Uterus (tissue), 4 donors: ENCODE measurements around the gene AHDC1. TPM values are rescaled to one million over a fixed set of nuclear protein-coding genes. Genes with fewer than 3 reads are reported as not detected.
"Not testable (repeated sequence)": the region's sequence is repeated elsewhere in the genome, so short reads cannot be mapped to it uniquely, and the experiment has no call there.

Experiments used
- DNase-seq, 2 donors: peaks; one replicate each; pipeline ENCODE4 v3.0.0-alpha.2; 2019 to 2020
- H3K27ac ChIP-seq, 2 donors: fragments of 200-600 bp; sonication (generic); 1 replicate in 1 of 2; 2 replicates in 1 of 2; pipeline ENCODE4 v1.5.1; 2016 to 2018
- H3K27me3 ChIP-seq, 2 donors: fragments of 200-600 bp; sonication (generic); one replicate each; pipeline ENCODE4 v1.5.1; 2018 to 2019; ENCODE audit warnings: control low read depth in 1 of 2
- H3K36me3 ChIP-seq, 2 donors: fragments of 200-600 bp; sonication (generic); one replicate each; pipeline ENCODE4 v1.5.1; 2019; ENCODE audit warnings: control low read depth in 1 of 2
- H3K4me1 ChIP-seq, 2 donors: fragments of 200-600 bp; sonication (generic); one replicate each; pipeline ENCODE4 v1.5.1; 2018 to 2019; ENCODE audit warnings: control low read depth in 1 of 2
- H3K4me3 ChIP-seq, 2 donors: fragments of 200-600 bp; sonication (generic); 1 replicate in 1 of 2; 2 replicates in 1 of 2; pipeline ENCODE4 v1.5.1; 2018 to 2019; ENCODE audit warnings: mild to moderate bottlenecking in 1 of 2
- H3K9me3 ChIP-seq, 2 donors: fragments of 200-600 bp; sonication (generic); one replicate each; pipeline ENCODE4 v1.5.1; 2019; ENCODE audit warnings: control low read depth in 1 of 2
- CTCF ChIP-seq, 4 experiments: fragments of 200-600 bp in 2 of 4; fragments of 450-650 bp in 2 of 4; sonication (generic) in 2 of 4; IDR thresholded peaks; one replicate each; pipeline ENCODE4 v1.5.1; 2016 to 2019; ENCODE audit warnings: antibody characterized with exemption in 4 of 4, mild to moderate bottlenecking in 2 of 4, moderate library complexity in 1 of 4
- POLR2A ChIP-seq, 2 donors: fragments of 450-650 bp; IDR thresholded peaks; one replicate each; pipeline ENCODE4 v1.6.1; 2016; ENCODE audit warnings: antibody characterized with exemption in 2 of 2, mild to moderate bottlenecking in 1 of 2, moderate library complexity in 1 of 2
- intact Hi-C: fragments of 100-400 bp; cut with DNase I; formaldehyde crosslinking; loops from one replicate; pipeline ENCODE4 v1.15.1; 2023; ENCODE audit warnings: low total_unique reads
- total RNA-seq, 4 donors: library from RNA; depleted of rRNA in 3 of 4; stranded (reverse); fragments of >200 nt in 3 of 4; gene quantifications; one replicate each; pipeline versions ENCODE4 v1.1.0 to v1.2.4, GENCODE V29; 2014 to 2023
- donor health status: DM: yes; HTN: yes; CAD: no.

Gene AHDC1
- total RNA-seq, 4 donors from 2014 or later: 11.2 to 179 (median 50.7) TPM

GRCh38 chr1:27503844-27504587 is 99.9 kb downstream of the AHDC1 start:
- intact Hi-C loops: no loop called here
- Histone ChIP-seq H3K4me3 (no peak overlapping the region), H3K36me3 (no peaks in the 10 kb centered on the region), H3K27me3 (no peaks in the 10 kb centered on the region), H3K27ac (peak overlapping the region; percentile 86 to 93), H3K4me1 (peaks cover 9 to 17% of the 10 kb centered on the region in 2 donors), H3K9me3 (no peaks in the 10 kb centered on the region)
- peak in 1 of 2 donors; percentile 42 for DNase-seq
- no peak for TF ChIP-seq CTCF (IDR thresholded peaks at IDR 0.05)
- no peak for TF ChIP-seq POLR2A (IDR thresholded peaks at IDR 0.05)

- Histone ChIP-seq H3K9me3 (no peaks in the 10 kb centered on the region), H3K4me1 (peaks cover 9 to 17% of the 10 kb centered on the region in 2 donors), H3K4me3 (no peak overlapping the region), H3K27ac (peak overlapping the region; percentile 86 to 93), H3K36me3 (no peaks in the 10 kb centered on the region), H3K27me3 (no peaks in the 10 kb centered on the region)
- TF ChIP-seq POLR2A (IDR thresholded peaks at IDR 0.05) (no peak), CTCF (IDR thresholded peaks at IDR 0.05) (no peak)
- no peak for DNase-seq
- intact Hi-C loops: no loop called here
Observed at GRCh38 chr1:27503033-27503432, 100.9 kb downstream of the AHDC1 start.

- H3K27me3 ChIP-seq, H3K9me3 ChIP-seq, DNase-seq, H3K4me3 ChIP-seq, intact Hi-C loops, H3K36me3 ChIP-seq, H3K27ac ChIP-seq: not testable (repeated sequence)
- H3K4me1 ChIP-seq: peaks cover 9 to 17% of the 10 kb centered on the region in 2 donors
Observed at GRCh38 chr1:27501159-27501558, 102.8 kb downstream of the AHDC1 start.

- intact Hi-C loops: no loop called here
Observed at GRCh38 chr1:27499142-27499541, 104.8 kb downstream of the AHDC1 start.

DNA sequence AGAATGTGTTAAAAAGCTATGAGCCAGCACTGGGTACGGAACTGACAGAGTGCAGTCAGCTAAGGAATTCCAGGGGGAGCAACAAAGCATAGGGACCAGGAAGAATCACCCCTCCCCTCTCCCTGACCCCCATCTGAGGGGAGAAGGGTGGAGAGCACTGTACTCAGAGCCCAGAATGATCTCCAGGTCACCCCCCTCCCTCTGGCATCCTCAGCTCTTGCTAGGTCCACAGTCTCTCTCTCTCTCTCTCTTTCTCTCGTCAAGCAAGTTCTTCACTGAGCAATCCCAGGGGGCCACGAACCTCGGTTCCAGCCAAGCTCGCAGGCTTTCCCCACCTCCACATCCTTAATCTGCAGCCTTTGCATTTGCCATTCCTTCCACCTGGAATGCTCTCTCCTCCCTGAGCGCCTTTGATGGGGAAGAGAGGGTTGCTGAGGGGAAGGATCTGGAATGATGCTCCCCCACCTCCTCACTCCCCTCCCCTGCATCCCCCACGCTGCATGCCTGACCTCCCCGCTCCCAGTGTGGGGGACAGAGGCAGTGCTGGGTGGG is 107.3 kb downstream of the AHDC1 start:
- no peaks in the 10 kb centered on the region for H3K9me3 ChIP-seq
- no peaks in the 10 kb centered on the region for H3K36me3 ChIP-seq
- peak overlapping the region; percentile 66 to 72 for H3K27ac ChIP-seq
- TF ChIP-seq CTCF (IDR thresholded peaks at IDR 0.05): peak; percentile 32 to 68 (median 52)
- no peak for TF ChIP-seq POLR2A (IDR thresholded peaks at IDR 0.05)
- H3K27me3 ChIP-seq: no peaks in the 10 kb centered on the region
- peak; percentile 59 to 72 for DNase-seq
- intact Hi-C loops: loop anchor here (2.0 kb wide), 1 partner anchor 60 kb away; no protein-coding TSS in a partner anchor
- H3K4me1 ChIP-seq: peaks cover 4% of the 10 kb centered on the region in 2 donors
- no peak overlapping the region for H3K4me3 ChIP-seq

More at GRCh38 chr1:27499142-27499541, 104.8 kb downstream of the AHDC1 start:
- peaks cover 5 to 8% of the 10 kb centered on the region in 2 donors for H3K4me1 ChIP-seq
- H3K27ac ChIP-seq: no peak overlapping the region
- no peak for TF ChIP-seq POLR2A (IDR thresholded peaks at IDR 0.05)
- TF ChIP-seq CTCF (IDR thresholded peaks at IDR 0.05): no peak
- H3K9me3 ChIP-seq: no peaks in the 10 kb centered on the region
- H3K4me3 ChIP-seq: no peak overlapping the region
- H3K27me3 ChIP-seq: no peaks in the 10 kb centered on the region
- DNase-seq: no peak
- no peaks in the 10 kb centered on the region for H3K36me3 ChIP-seq
